Ovary (tissue), 9 donors: Measurements from ENCODE around the gene FAM13A. TPM values are rescaled to one million over a fixed set of nuclear protein-coding genes. Genes with fewer than 3 reads are reported as not detected.

ENCODE experiments used
- DNase-seq, 5 donors: peaks; one replicate each; pipeline ENCODE4 v3.0.0-alpha.2; 2019 to 2020
- H3K27ac ChIP-seq, 2 donors: fragments of 200-600 bp; one replicate each; pipeline versions ENCODE4 v1.5.1 to v1.8.0; 2019 to 2022
- H3K27me3 ChIP-seq: fragments of 200-600 bp; one replicate; pipeline ENCODE4 v1.8.0; 2022
- H3K36me3 ChIP-seq: fragments of 200-600 bp; sonication (generic); one replicate; pipeline ENCODE4 v1.5.1; 2019
- H3K4me1 ChIP-seq: one replicate; pipeline ENCODE4 v1.8.1; 2013; ENCODE audit warnings: mild to moderate bottlenecking, moderate library complexity; ENCODE audit not compliant: insufficient read depth
- H3K4me3 ChIP-seq: fragments of 200-600 bp; sonication (generic); one replicate; pipeline ENCODE4 v1.5.1; 2017
- H3K9me3 ChIP-seq, 2 donors: fragments of 200-600 bp in 1 of 2; sonication (generic) in 1 of 2; one replicate each; pipeline versions ENCODE4 v1.5.1 to v1.8.1; 2013 to 2019; ENCODE audit warnings: mild to moderate bottlenecking in 1 of 2, moderate library complexity in 1 of 2
- EP300 ChIP-seq: sonication (generic); formaldehyde crosslinking; IDR thresholded peaks from one replicate; pipeline ENCODE4 v1.6.1; 2017; ENCODE audit warnings: antibody characterized with exemption
- POLR2A ChIP-seq: fragments of 450-650 bp; IDR thresholded peaks from one replicate; pipeline ENCODE4 v1.6.1; 2017; ENCODE audit warnings: antibody characterized with exemption, mild to moderate bottlenecking, moderate library complexity
- WGBS, 3 donors: extraction: QIAGEN DNeasy Blood & Tissue Kit in 1 of 3; methylation state at CpG; one replicate each; pipeline versions ENCODE4 v1.1.5 to v1.1.7; 2013 to 2017; 5-methylcytosine and 5-hydroxymethylcytosine counted together
- intact Hi-C, 4 donors: fragments of 100-400 bp; cut with DNase I; formaldehyde crosslinking; loops; one replicate each; pipeline versions ENCODE4 v1.11.0 to v1.15.1; 2022 to 2023
- polyA plus RNA-seq, 2 donors: library from polyadenylated mRNA; stranded (reverse); fragments of 200-250 nt in 1 of 2; fragments of 350-450 nt in 1 of 2; fragmentation: Illumina TruSeq in 1 of 2; extraction: RNeasy Lipid Tissue Mini Kit (QIAGEN cat#74804) in 1 of 2; gene quantifications; one replicate each; pipeline ENCODE4 v1.2.3, GENCODE V29; 2013 to 2014
- total RNA-seq, 7 donors: library from RNA; depleted of rRNA in 2 of 7; stranded (reverse); fragments of >200 nt in 2 of 7; fragmentation: NEBNext Ultra II Directional in 3 of 7; extraction: Animal tissue kit (Norgen Biotek cat#: 25700) in 3 of 7; gene quantifications; one replicate each; pipeline versions ENCODE4 v1.1.0 to v1.2.4, GENCODE V29; 2016 to 2023
- TF ChIP-seq, protein P1 (sequence below), 3 donors: fragments of 450-650 bp in 2 of 3; fragments of 200-600 bp in 1 of 3; IDR thresholded peaks; one replicate each; pipeline versions ENCODE4 v1.5.1 to v1.8.0; 2016 to 2022; ENCODE audit warnings: antibody characterized with exemption in 3 of 3, mild to moderate bottlenecking in 1 of 3
- donor health status: DM: no; HTN: no; CAD: no; lungs with moderate emphysema.
- donor health status: DM: no; HTN: no; CAD: no.
- donor health status: Bipolar disorder and iron deficiency.
- donor health status: DM: yes; HTN: yes; CAD: no.
- donor health status: DM: no; HTN: no; CAD: no.
- donor health status: DM: yes; HTN: yes; CAD: no.

The FAM13A gene
- total and polyA plus RNA-seq, 9 donors: 16.7 to 51.8 (median 38.0) TPM

- no peak for DNase-seq
Observed at GRCh38 chr4:88900432-88900831, 156.6 kb downstream of the FAM13A start.

GRCh38 chr4:88897752-88898151 is 159.2 kb downstream of the FAM13A start:
- intact Hi-C loops: no loop called here
- Histone ChIP-seq H3K4me1 (no peaks in the 10 kb centered on the region), H3K36me3 (no peaks in the 10 kb centered on the region), H3K4me3 (no peak overlapping the region), H3K9me3 (no peaks in the 10 kb centered on the region), H3K27me3 (no peaks in the 10 kb centered on the region), H3K27ac (no peak overlapping the region)
- TF ChIP-seq, protein P1, sequence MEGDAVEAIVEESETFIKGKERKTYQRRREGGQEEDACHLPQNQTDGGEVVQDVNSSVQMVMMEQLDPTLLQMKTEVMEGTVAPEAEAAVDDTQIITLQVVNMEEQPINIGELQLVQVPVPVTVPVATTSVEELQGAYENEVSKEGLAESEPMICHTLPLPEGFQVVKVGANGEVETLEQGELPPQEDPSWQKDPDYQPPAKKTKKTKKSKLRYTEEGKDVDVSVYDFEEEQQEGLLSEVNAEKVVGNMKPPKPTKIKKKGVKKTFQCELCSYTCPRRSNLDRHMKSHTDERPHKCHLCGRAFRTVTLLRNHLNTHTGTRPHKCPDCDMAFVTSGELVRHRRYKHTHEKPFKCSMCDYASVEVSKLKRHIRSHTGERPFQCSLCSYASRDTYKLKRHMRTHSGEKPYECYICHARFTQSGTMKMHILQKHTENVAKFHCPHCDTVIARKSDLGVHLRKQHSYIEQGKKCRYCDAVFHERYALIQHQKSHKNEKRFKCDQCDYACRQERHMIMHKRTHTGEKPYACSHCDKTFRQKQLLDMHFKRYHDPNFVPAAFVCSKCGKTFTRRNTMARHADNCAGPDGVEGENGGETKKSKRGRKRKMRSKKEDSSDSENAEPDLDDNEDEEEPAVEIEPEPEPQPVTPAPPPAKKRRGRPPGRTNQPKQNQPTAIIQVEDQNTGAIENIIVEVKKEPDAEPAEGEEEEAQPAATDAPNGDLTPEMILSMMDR (IDR thresholded peaks at IDR 0.05): no peak
- no peak for TF ChIP-seq POLR2A
- no peak for TF ChIP-seq EP300
- DNase-seq: no peak

More at GRCh38 chr4:88900432-88900831, 156.6 kb downstream of the FAM13A start:
- intact Hi-C loops: no loop called here
- Histone ChIP-seq H3K27me3 (no peaks in the 10 kb centered on the region), H3K9me3 (no peaks in the 10 kb centered on the region), H3K36me3 (no peaks in the 10 kb centered on the region), H3K27ac (no peak overlapping the region), H3K4me1 (no peaks in the 10 kb centered on the region), H3K4me3 (no peak overlapping the region)
- TF ChIP-seq EP300 (no peak), POLR2A (no peak)
- TF ChIP-seq, protein P1 (IDR thresholded peaks at IDR 0.05): no peak
- 92 to 95% (median 94%) methylated on average over 2 of the region's 2 CpGs for WGBS, 3 donors

DNA sequence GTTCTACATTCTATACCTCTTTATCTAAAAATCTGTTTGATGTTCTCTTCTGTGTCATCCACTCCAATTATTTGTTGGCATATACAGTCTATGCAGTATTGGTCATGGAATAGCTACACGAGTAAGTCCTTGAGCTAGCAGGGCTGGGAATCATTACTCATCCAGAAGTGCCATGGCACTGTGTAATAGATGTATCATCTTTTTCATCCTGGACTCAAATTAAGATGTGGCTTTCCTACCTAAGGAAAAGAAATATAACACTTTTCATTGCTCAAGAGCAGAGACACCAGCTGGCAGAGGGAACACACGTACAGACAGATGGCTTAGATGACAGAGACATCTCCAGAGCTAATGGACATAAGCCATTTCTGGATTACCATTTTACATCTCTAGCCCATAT is 159.8 kb downstream of the FAM13A start:
- 94 to 95% (median 95%) methylated on average over 2 of the region's 2 CpGs for WGBS, 3 donors
- H3K27ac ChIP-seq: no peak overlapping the region
- intact Hi-C loops: no loop called here
- no peaks in the 10 kb centered on the region for H3K36me3 ChIP-seq
- DNase-seq: no peak
- H3K4me3 ChIP-seq: no peak overlapping the region
- no peaks in the 10 kb centered on the region for H3K9me3 ChIP-seq
- TF ChIP-seq POLR2A: no peak
- TF ChIP-seq, protein P1 (IDR thresholded peaks at IDR 0.05): no peak
- no peak for TF ChIP-seq EP300
- no peaks in the 10 kb centered on the region for H3K4me1 ChIP-seq
- H3K27me3 ChIP-seq: no peaks in the 10 kb centered on the region

DNA sequence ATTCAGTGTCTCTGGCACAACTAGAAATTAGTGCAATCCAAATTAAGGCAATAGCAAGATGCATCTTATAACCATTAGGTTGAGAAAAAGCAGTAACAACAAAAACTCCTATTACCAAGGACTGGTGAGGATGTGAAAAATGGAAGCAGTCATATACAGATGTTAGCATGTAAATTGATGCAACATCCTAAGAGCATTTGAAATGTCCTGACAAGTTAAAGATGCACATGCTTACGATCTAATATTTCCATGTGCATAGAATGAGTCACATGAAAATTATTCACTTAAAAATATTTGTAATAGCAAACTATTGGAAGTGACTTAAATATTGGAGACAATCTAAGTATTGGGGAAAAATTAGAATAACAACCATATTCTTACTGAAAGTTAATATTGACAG is 163.0 kb downstream of the FAM13A start:
- H3K4me1 ChIP-seq: no peaks in the 10 kb centered on the region
- H3K9me3 ChIP-seq: no peaks in the 10 kb centered on the region
- WGBS, 3 donors: 81 to 97% (median 89%) methylated on average over 1 of the region's 1 CpG
- TF ChIP-seq, protein P1 (IDR thresholded peaks at IDR 0.05): no peak
- TF ChIP-seq EP300 (no peak), POLR2A (no peak)
- intact Hi-C loops: no loop called here
- H3K36me3 ChIP-seq: no peaks in the 10 kb centered on the region
- no peaks in the 10 kb centered on the region for H3K27me3 ChIP-seq
- H3K27ac ChIP-seq: no peak overlapping the region
- DNase-seq: no peak
- H3K4me3 ChIP-seq: no peak overlapping the region

DNA sequence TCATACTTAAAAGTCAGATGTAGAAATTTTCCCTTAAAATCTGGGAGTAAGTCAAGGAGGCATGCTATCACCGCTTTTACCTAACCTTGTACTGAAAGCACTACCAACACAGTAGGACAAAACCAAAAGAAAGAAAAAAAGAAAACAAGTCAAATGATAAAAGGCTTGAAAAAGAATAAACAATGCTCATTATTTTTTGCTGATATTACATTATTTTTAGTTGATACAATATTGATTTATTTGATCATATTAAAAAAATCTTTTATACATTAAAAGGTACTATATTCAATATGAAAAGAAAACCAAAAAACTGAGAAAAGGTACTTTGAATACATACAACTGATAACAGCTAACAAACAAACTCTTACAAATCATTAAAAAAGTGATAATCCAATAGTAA is 164.3 kb downstream of the FAM13A start:
- intact Hi-C loops: no loop called here

More for the DNA sequence above, 164.3 kb downstream of the FAM13A start:
- 95 to 97% (median 95%) methylated on average over 1 of the region's 1 CpG for WGBS, 3 donors
- TF ChIP-seq, protein P1 (IDR thresholded peaks at IDR 0.05): no peak
- TF ChIP-seq POLR2A (no peak), EP300 (no peak)
- Histone ChIP-seq H3K36me3 (no peaks in the 10 kb centered on the region), H3K9me3 (no peaks in the 10 kb centered on the region), H3K27ac (no peak overlapping the region), H3K27me3 (no peaks in the 10 kb centered on the region), H3K4me3 (no peak overlapping the region), H3K4me1 (no peaks in the 10 kb centered on the region)
- DNase-seq: no peak
